ENCODE measurements around the gene NFATC1.
A peak's percentile ranks its signal among the peaks of the same experiment; 100 is the strongest.
"Not testable (repeated sequence)": the region's sequence is repeated elsewhere in the genome, so short reads cannot be mapped to it uniquely, and the experiment has no call there.

Gene NFATC1

DNA sequence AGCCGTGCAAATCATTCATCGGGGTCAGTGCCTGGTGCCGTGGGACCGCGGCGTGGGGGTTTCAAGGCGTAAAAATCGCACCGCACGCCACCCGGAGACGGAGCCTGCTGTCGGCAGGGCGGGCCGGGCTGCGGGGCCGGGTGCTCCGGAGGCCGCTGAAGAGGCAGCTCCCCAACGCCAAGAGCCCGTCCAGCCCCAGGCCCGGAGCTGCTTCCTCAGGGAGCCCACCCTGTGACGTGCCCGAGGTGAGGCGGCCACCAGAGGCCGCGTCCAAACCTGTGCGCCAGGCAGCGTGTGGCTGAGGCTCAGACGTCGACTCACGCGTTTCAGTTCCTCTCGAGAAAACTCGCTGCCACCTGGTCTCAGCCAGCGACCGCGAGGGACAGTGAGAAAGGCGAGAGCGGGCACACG is 98.1 kb downstream of the NFATC1 start:
- DNase-seq = no peak

DNA sequence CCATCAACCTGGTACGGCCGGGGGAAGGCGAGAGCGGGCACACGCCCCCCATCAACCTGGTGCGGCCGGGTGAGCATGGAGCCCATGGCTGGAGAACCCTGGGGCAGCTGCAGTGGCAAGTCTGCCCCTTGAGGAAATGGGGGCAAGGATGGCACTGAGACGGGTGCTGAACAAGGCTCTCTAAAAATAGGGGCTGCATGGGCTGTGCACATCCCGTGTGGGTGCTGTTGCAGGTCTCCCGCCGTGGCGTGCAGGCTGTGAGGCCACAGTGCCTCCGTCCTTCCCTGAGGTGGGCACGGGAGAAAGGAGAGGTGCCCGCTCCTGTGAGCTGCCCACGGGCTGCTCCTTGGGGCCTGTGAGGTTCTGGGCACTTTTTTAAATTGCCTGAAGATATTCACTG is 99.2 kb downstream of the NFATC1 start:
- no peak for DNase-seq

DNA sequence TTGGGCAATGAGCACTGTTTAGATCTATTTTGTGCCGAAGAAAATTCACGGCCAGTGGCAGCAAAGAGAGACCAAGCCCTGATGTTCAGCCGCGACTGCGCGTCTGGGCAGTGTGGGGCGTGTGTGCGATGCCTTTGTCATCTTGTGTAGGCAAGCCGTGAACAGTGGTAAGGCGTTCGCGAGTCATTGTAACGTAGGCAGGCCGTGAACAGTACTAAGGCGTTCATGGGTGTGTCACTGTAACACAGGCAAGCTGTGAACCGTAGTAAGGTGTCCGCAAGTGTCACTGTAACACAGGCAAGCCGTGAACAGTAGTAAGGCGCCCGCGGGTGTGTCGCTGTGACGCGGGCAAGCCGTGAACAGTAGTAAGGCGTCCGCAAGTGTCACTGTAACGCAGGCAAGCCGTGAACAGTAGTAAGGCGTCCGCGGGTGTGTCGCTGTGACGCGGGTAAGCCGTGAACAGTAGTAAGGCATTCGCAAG is 99.9 kb downstream of the NFATC1 start:
- no peak for DNase-seq

GRCh38 chr18:79496237-79496977 is 100.7 kb downstream of the NFATC1 start:
- DNase-seq = no peak

- DNase-seq = no peak
Observed at GRCh38 chr18:79496978-79497637, 101.4 kb downstream of the NFATC1 start.

DNA sequence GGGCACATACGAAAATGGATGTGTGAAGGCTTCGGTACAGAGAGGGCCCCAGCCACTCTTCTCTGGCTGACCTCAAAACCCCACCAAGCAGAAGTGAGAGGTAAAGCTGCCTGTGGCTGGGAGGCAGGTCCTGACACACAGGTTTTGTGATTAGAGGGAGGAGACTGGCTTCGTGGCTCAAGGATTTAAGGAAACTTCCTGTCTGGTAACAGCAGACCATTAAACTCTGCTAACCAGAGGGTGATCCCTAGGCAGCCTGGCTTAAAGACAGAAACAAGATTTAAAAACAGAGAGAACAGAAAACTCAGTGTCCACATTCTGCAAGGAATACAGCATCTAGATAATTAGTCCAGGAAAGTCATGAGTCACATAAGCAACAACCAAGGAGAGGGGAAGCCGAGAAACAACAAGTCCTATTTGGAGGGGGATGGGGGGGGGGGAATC is 101.9 kb downstream of the NFATC1 start:
- DNase-seq = no peak

DNA sequence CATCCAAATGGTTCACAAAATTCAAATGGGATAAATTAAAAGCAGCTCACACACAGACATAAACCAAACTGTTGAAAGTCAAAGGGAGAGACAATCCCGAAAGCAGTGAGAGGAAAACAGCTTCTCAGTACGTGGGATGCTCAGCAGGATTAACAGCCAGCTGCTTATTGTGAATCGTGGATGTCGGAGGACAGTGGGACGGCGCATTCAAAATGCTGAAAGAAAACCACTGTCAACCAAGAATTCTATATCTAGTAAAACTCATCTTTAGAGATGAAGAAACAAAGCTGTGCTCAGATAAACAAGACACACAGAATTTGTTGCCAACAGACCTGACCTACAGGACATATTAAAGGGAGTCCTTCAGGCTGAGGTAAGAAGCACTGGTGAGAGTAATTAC is 102.9 kb downstream of the NFATC1 start:
- DNase-seq = no peak

GRCh38 chr18:79501006-79501405 is 105.3 kb downstream of the NFATC1 start:
- no peak for DNase-seq

DNA sequence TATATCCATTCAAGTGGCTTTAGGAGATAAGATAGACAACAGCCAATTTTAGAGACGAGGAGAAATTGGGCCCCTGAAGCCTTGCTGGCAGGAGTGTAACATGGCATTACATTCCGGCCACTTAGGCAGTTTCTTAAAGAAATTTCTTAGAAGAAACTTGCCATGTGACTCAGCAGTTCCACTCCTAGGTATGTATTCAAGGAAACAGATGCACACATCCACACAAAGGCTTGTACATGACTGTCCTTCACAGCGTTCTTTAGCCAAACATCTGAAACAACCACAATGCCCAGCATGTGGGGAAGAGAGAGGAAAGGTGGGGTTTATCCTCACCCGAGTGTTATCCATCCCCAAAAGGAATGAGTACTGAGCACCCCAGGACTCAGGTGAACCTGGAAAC is 107.1 kb downstream of the NFATC1 start:
- DNase-seq = no peak

DNA sequence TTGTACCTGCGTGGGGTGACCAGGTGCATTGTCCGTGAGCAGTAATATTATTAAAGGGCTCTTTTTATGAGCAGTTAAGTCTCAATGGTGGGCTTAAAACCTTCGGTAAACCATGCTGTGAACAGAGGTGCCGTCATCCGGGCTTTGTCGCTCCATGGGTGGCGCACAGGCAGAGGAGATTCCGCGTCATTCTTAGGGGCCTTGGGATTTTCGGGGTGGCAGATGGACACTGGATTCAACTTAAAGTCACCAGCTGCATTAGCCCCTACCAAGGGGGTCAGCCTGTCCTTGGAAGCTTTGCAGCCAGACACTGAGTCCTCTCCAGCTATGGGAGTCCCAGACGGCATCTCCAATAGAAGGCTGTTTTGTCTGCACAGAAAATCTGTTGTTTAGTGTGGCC is 107.7 kb downstream of the NFATC1 start:
- DNase-seq = no peak

GRCh38 chr18:79504034-79504433 is 108.3 kb downstream of the NFATC1 start:
- DNase-seq = no peak

GRCh38 chr18:79504495-79504894 is 108.8 kb downstream of the NFATC1 start:
- not testable (repeated sequence) for DNase-seq

DNA sequence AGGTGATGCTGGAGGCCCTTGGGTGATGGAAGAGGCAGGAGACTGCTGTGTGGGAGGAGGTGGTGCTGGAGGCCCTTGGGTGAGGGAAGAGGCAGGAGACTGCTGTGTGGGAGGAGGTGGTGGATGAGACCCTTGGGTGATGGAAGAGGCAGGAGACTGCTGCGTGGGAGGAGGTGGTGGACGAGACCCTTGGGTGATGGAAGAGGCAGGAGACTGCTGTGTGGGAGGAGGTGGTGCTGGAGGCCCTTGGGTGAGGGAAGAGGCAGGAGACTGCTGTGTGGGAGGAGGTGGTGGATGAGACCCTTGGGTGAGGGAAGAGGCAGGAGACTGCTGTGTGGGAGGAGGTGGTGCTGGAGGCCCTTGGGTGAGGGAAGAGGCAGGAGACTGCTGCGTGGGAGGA is 109.7 kb downstream of the NFATC1 start:
- DNase-seq = not testable (repeated sequence)

- DNase-seq = no peak
Observed at GRCh38 chr18:79506191-79507075, 110.7 kb downstream of the NFATC1 start.

DNA sequence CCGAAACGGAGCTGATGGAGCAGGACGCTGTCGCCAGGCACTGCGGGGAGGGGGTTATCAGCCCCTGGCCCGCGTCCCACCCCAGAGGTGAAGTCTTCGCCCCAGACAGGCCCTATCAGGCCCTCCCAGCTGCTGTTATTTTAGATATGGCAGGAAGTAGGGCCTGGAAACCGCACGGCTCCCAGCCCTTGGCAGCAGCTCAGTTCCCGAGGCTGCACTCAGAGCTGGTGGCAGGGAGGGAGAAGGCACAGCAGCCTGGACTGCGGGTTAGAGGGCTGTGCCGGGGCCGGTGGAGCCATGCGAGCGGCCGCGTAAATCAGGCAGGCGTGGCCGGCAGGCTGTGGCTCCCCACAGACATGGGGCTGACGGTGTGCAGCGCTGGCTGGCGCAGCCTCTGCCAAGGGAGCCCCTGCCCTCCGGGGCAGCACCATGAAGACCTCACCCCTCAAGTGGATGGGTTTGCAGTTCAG is 111.4 kb downstream of the NFATC1 start:
- DNase-seq = peak in 1 of 2 experiments; percentile 22

DNA sequence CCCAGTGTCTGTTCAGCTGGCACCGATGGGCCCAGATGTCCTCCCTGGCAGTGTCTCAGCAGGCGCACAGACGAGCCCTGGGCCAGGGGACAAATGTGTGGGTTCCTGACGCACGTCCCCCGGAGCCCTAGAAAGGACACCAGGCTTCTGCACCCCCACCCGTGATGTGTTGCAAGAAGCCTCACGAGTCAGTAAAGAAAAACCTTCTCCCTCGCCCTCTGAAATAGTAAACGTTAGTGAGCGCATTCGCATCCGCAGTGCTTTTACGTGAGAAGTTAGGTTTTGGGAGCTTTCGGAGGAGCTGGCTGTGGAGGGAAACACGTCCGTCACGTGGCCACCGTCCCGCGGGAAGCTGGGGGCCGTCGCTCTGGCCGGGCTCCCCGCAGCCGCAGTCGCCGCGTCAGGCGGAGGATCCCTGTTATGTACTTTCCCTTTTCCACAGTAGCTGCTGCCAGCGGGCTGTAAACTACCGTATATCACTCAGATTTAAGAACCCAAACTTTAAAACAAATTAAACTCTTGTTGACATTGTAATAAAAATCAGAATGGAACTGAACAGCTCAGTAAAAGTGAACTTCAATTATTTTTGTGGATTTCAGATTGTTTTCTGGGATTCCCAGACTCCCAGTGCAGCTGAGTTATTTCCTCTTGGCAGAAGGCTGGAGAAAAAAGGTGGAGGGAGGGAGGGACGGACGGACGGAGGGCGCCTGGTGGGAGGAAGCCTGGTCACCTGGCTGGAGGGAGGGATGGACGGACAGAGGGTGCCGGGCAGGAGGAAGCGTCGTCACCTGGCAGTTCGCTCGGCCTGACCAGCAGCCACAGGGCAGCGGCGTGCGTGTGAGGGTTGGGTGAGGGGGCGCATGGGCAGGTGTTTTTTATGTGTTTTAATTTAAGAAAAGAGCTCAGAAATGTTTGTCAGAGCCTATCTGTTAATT is 112.1 kb downstream of the NFATC1 start:
- DNase-seq = no peak

- no peak for DNase-seq
Observed at GRCh38 chr18:79508565-79509535, 113.1 kb downstream of the NFATC1 start.

- DNase-seq = no peak
Observed at GRCh38 chr18:79509536-79509930, 113.8 kb downstream of the NFATC1 start.

DNA sequence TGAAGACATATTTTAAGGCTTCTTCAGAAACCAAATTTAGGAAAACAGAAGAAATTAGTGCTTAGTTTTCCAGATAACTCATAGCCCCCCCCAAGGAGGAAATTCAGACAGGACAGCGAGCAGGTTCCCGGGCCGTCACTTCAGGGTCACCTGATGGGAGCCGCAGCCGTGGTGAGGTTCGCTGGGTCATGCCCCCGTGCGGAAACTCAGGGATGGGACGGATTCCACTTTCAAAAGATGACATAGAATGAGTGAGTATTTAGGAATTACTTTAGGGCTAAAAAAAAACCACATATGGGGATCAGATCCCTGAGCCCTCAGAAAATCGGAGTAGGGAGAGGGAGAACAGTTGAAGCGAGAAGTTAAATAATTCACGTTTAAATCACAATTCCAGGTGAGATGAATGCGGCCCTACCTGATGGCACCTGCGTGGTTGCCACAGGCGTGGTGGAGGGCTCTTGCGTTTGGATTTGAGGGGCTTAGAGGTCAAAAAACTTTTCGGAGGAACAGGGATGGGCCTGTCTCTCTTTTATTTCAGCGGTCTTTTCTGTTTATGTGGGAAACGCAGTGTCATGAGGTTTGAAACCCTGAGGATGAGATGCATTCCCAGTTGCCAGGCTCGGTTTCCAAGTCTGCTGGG is 114.4 kb downstream of the NFATC1 start:
- DNase-seq = no peak

GRCh38 chr18:79510731-79511241 is 115.1 kb downstream of the NFATC1 start:
- no peak for DNase-seq

Data from stimulated activated CD4-positive, alpha-beta T cell treated with anti-CD3 and anti-CD28 coated beads, Interleukin-4, amount 100 ng/mL, for 4 hours (primary cell).